ENCODE results near the gene HRC.

HRC gene

DNA sequence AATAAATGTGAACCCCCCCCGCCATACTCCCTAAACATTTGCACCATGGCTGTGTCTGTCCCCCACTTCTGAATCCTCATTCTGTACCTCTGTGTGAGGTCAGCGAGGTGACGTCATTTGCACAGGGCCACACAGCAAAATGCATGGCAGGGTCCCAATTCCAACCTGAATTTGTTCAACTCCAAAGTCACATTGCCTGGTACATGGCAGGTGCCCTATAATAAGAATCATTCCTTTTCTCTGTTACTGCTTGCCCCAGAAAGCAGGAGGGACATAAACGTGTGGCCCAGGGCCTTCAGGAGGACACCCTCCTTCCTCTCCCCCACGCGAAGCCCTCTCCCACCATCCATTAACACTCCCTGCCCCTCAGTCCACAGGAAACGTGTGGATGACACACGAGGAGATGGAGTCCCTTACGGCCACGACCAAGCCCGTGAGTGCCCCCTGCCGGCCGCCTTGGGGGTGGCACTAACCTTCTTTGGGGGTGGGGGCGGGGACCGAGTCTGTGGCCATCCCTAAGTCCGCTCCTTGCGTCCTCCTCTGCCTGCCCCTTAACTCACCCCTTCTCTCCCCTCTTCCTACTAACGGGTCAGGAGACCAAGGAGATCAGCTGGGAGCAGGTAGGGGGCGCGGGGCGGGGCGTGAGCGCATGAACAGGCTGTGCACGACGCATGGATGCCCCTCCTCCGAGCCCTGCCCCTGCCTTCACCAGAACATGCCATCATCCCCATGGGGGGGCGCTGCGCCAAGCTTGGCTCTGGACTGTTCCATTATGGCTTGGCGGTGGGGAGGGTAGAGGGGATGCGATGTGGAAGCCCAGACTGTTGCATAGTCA is 9.4 kb downstream of the HRC start:
- DNase-seq (ENCODE audit: low read depth) = peak; percentile 68
- peak; percentile 80 for TF ChIP-seq CTCF (IDR thresholded peaks at IDR 0.05; ENCODE audit: insufficient read depth, low read depth, low read length, missing control alignments)

DNA sequence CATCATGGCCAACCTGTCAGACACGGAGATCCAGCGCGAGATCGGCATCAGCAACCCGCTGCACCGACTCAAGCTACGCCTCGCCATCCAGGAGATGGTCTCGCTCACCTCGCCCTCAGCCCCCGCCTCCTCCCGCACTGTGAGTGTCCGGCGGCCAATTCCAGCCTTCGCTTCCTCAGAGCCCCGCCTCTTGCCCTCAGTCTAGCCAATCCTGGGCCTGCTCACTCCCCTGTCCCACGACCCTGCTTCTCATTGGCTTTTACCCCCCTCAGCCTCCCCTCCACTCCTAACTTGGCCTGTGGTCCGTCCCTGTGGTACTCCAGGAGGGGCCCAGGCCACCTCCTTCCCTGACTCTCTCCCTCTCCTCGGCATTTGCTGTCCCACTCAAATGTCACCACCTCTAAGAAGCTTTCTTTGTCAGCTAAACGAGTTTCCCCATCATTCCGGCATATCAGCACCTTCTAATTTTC is 12.3 kb downstream of the HRC start:
- peak; percentile 91 for DNase-seq (ENCODE audit: low read depth)
- H3K4me3 ChIP-seq (ENCODE audit: low read length) = peak overlapping the region; percentile 41
- TF ChIP-seq CTCF (IDR thresholded peaks at IDR 0.05; ENCODE audit: insufficient read depth, low read depth, low read length, missing control alignments) = no peak

More for the DNA sequence above, 9.4 kb downstream of the HRC start:
- H3K4me3 ChIP-seq (ENCODE audit: low read length) = no peak overlapping the region

- no peak for DNase-seq (ENCODE audit: low read depth)
- no peak overlapping the region for H3K4me3 ChIP-seq (ENCODE audit: low read length)
- TF ChIP-seq CTCF (IDR thresholded peaks at IDR 0.05; ENCODE audit: insufficient read depth, low read depth, low read length, missing control alignments) = no peak
Observed at GRCh38 chr19:49141352-49141751, 13.8 kb downstream of the HRC start.

DNA sequence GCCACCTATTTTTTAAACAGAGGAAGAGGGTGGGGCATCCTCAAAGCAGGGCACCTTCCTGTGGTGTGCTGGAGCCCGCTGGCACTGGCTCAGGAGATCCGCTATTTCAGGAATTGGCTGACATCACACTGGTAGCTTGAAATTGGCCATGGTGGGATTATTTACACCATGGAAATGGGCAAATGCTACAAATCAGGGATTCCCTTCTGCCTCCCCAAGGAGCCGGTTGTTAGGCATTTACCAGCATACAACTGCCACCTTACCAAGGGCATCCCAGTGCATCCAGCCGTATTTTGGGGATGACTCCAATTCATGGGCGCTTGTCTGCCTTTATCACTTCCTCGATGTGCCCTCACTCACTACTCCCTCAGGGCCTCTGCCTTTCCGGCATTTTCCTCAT is 14.2 kb downstream of the HRC start:
- H3K4me3 ChIP-seq (ENCODE audit: low read length) = no peak overlapping the region
- no peak for DNase-seq (ENCODE audit: low read depth)
- TF ChIP-seq CTCF (IDR thresholded peaks at IDR 0.05; ENCODE audit: insufficient read depth, low read depth, low read length, missing control alignments) = no peak

DNA sequence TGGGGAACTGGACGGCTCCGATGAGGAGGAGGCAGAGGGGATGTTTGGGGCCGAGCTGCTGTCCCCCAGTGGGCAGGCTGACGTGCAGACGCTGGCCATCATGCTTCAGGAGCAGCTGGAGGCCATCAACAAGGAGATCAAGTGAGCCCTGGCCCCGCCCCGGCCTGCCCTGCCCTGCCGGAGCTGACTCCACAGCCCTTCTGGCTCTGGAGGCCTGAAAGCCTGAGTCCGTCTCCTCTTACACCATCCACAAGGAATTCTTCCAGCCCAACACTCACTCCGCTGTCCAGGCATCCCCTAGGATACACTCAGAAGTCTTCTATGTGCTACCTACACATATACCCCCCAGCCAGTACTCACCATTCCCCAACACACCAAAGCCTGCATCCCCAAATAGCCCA is 18.4 kb downstream of the HRC start:
- TF ChIP-seq CTCF (IDR thresholded peaks at IDR 0.05; ENCODE audit: insufficient read depth, low read depth, low read length, missing control alignments) = no peak
- H3K4me3 ChIP-seq (ENCODE audit: low read length) = no peak overlapping the region

DNA sequence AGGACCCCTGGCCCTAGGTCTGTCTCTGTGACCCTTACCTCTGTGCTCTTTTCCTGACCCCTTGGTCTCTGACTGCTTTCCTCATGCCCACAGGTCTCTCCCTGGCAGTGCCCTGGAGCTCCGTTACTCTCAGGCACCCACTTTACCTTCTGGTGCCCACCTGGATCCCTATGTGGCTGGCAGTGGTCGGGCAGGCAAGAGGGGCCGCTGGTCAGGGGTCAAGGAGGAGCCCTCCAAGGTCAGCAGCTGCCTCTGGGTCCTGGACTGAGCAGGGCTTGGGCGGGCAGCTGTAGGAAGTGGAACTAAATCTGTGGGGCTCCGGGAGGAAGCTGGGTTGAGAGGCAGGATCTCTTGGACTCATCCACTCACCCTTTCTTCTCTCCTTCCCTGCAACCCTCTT is 19.5 kb downstream of the HRC start:
- DNase-seq (ENCODE audit: low read depth) = no peak
- H3K4me3 ChIP-seq (ENCODE audit: low read length) = no peak overlapping the region
- no peak for TF ChIP-seq CTCF (IDR thresholded peaks at IDR 0.05; ENCODE audit: insufficient read depth, low read depth, low read length, missing control alignments)

More for the DNA sequence above, 18.4 kb downstream of the HRC start:
- DNase-seq (ENCODE audit: low read depth) = no peak
